Anterior cingulate cortex (tissue), 58 donors: ENCODE measurements around the gene KRTAP10-6.
A peak's percentile ranks its signal among the peaks of the same experiment; 100 is the strongest.
"Not testable (repeated sequence)": the region's sequence is repeated elsewhere in the genome, so short reads cannot be mapped to it uniquely, and the experiment has no call there.

Source experiments
- DNase-seq, 58 donors: peaks; one replicate each; lab custom pipeline; 2025; lab: John Stamatoyannopoulos, UW

The KRTAP10-6 gene

GRCh38 chr21:44618504-44618903, 26.2 kb upstream of the KRTAP10-6 start:
- peak in 1 of 58 donors; percentile 12 for DNase-seq

DNA sequence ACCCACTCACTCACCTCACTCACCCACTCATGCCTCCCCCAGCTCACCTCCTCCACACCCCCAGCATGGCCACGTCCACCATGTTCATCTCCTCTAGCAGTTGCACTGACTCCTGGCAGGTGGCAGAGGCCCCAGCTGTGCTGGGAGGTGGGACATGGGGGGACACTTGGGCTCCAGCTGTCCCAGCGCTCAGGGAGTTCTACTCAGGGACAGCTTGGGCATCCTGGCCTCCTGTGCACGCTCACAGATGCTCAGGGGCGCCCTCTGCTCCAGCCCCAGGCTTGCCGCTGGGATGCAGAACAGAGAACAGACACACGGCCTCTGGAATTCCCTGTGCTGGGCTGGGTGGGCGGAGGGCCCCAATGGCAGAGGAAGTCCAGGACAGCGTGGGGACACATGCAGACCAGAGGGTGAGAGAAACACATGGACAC, 24.8 kb upstream of the KRTAP10-6 start:
- no peak for DNase-seq

- no peak for DNase-seq
Observed at GRCh38 chr21:44616591-44616926, 24.3 kb upstream of the KRTAP10-6 start.

DNA sequence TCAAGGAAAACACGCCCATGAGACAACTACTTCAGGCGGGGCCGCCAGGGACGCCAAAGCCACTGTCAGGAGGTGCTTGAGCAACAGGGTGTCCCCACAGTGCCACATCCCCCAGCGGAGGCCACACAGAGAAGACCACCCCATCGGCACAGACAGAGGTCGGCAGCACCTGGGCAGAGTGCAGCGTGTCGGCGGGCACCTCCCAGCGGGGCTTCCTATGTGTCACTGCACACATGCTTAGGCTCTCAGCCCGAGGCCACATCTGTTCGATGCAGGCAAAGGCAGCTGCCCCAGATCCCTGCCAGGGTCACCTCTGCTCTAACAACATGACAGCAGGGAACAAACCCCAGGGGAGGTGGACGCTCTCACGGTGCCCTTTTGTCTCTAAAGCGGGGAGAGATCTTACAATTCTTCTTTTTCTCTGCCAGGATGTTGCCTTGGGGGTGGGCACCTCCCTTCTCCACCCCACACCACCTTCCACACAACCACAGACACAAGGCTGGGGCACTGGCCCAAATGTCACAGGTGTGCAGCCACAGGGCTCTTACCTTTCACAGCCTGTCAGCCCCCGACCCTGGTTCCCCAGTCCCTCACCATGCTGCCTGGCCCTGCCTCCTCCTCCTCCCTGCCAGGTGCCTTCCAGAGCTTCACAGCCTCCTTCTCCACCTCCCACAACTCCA, 23.7 kb upstream of the KRTAP10-6 start:
- no peak for DNase-seq

GRCh38 chr21:44615466-44615865, 23.2 kb upstream of the KRTAP10-6 start:
- no peak for DNase-seq

DNA sequence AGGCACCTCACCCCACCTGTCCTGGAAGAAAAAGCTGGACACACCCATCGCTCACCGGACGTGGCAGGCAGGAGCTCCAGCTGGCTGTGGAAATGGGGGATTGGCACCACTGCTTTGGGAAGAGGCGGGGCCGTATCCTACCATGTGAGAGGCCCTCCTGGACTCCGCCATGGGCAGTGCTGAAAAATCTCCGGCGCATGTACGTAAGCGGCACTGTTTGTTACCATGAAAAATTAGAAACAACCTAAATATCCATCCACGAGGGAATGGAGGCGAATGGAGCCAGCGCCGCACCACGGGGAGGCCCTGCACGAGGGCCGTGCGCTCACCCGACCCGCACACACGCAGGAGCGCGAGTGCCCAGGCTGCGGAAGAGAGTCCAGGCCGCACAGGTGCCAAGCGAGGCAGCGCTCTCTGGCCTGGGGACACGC, 22.7 kb upstream of the KRTAP10-6 start:
- DNase-seq = no peak

DNA sequence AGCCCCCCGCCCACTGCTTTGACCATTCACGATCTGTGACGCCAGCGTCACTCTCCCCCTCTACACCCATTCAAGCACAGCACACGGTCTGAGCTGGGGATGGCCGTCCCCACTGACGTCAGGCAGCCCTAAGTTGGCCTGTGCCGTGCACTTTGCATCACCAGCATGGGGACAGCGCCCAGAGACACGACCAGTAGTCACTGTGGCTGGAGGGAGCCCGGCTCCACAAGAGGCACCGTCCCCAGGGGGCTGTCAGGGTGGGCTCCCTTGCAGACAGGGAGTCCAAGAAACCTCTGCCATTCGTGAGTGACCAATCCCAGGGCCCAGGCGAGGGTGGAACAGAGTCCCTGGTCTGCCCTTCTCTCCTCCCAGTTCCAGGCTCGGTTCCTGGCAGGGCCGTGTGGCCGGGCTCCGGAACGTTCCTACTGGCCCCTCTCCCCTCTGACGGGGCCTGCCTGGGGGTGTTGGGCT, 21.9 kb upstream of the KRTAP10-6 start:
- no peak for DNase-seq

GRCh38 chr21:44613386-44614155, 21.3 kb upstream of the KRTAP10-6 start:
- DNase-seq = no peak

DNA sequence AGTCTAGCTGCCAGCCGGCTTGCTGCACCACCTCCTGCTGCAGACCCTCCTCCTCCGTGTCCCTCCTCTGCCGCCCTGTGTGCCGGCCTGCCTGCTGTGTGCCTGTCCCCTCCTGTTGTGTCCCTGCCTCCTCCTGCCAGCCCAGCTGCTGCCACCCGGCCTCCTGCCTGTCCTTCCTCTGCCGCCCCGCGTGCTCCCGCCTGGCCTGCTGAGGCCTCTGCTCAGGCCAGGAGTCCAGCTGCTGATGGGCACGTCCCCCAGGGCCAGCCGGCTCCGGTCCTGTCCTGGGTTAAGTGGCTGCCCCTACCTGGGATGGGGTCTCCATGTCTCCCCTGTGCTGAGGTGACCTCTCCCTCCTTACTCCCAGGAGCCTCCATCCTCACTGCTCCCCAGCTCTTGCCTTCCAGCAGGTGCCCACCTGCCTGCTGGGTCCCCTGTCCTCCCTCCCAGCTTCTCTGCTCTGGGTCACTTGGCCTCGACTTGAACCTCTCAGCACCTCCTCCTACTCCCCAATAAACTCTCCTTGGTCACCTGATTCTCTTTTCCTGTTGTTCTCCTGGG, 20.4 kb upstream of the KRTAP10-6 start:
- no peak for DNase-seq

- DNase-seq = no peak
Observed at GRCh38 chr21:44612029-44612486, 19.8 kb upstream of the KRTAP10-6 start, which contains the start of gene KRTAP10-8. KRTAP10-8 (plus strand) TSS chr21:44612079; CDS start chr21:44612101, 22 bp downstream.

DNA sequence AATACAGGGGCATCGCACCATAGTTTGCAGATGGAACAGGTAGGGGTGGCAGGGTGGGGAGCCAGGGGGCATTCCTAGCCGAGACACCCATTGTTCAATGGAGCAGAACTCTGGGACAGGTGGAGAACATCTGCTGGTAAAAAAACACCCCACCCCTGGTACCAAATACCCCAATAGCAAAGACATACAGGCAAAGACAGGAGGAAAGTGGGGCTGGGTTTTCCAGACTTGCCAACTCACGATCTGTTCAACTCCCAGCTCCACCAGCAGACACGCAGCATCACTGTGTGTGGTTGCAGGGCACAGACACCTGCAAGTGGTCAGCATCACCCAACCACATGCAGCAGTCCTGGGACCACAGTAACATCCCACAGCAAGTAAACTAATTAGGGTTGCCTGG, 19.2 kb upstream of the KRTAP10-6 start:
- no peak for DNase-seq

GRCh38 chr21:44610157-44610843, 18.0 kb upstream of the KRTAP10-6 start:
- DNase-seq = not testable (repeated sequence)

DNA sequence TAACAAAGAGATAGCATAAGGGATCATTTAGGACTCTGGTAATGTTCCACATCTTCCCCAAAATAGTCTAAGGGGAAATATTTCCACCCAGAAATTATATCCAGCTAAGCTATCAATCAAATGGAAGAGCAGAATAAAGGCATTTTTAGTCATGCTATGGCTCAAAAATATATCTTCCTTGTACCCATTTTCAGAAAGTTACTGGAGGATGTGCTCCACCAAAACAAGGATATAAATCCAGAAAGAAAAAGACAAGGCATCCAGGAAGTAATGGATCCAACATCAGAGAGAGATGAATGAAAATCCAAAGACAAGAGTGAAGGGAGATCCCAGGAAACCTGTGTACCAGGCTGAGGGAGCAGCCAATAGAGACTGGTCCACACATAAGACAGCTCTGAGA, 16.9 kb upstream of the KRTAP10-6 start:
- no peak for DNase-seq

- no peak for DNase-seq
Observed at GRCh38 chr21:44606495-44606894, 14.2 kb upstream of the KRTAP10-6 start.

- no peak for DNase-seq
Observed at GRCh38 chr21:44603911-44604310, 11.6 kb upstream of the KRTAP10-6 start.

DNA sequence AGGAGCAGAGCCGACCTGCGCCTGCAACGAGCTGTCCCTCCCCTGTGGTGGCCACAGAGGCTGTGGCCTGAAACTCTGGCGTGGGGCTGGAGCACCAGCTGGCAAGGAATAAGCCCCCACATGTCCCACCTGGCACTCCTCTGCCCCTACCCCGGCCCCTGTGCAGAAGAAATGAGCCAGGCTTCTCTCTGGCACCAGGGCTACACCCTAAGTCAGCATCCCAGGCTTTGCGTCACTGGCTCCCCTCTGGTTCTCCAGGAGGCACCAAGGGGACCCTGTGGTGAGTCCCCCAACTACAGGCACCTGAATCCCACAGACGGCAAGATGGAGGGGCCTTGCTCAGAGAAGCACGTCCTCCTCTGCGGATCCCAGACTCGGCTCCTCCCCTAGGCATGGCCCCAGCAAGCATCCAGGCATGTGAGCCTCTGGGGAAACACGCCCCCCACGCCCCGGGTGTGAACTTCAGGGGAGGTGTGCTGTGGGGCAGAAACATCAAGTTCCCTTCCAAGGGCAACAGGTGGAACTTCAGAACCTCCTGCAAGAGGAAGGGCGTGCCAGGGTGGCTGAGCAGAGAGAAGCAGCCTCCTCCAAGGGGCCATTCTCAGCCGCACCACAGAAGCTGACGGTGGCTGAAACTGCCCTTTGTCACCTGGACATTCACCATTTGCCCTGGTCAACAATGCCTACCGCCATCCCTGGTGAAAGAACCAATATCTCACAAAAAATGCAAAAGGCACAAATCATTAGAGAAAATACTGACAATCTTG, 11.0 kb upstream of the KRTAP10-6 start:
- no peak for DNase-seq

- no peak for DNase-seq
Observed at GRCh38 chr21:44602463-44602850, 10.2 kb upstream of the KRTAP10-6 start.

- no peak for DNase-seq
Observed at GRCh38 chr21:44601596-44602462, 9.5 kb upstream of the KRTAP10-6 start.

DNA sequence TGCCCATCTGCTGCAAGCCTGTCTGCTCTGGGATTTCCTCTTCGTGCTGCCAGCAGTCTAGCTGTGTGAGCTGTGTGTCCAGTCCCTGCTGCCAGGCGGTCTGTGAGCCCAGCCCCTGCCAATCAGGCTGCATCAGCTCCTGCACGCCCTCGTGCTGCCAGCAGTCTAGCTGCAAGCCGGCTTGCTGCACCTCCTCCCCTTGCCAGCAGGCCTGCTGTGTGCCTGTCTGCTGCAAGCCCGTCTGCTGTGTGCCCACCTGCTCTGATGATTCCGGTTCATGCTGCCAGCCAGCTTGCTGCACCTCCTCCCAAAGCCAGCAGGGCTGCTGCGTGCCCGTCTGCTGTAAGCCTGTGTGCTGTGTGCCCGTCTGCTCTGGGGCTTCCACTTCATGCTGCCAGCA, 8.8 kb upstream of the KRTAP10-6 start:
- DNase-seq = not testable (repeated sequence)
